EH (cell line): ENCODE measurements around the gene DDX25.
"Not testable (repeated sequence)": the region's sequence is repeated elsewhere in the genome, so short reads cannot be mapped to it uniquely, and the experiment has no call there.

ENCODE experiments used
- DNase-seq: peaks from one replicate; pipeline ENCODE4 v3.0.0-alpha.2; 2015; ENCODE audit warnings: low read depth

Gene DDX25

DNA sequence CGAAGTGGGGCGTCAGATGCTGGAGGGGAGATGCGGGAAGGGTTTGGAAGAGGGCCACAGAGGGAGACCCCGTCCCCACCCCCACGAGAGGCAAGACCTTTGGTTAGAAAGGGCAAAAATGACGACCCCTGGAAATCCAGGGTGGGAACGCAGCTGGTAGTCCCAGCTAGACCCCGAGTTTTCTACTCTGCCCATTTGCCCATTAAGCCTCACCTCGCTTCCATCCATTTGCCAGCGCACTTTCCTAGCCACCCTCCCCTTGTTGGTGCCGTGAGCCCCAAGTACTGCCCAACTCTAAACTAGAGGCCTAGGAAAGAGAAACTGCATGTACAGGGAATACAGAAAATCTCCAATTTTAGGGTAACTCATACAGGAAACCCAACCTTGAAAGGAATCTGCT is 370 bp downstream of the DDX25 start:
- DNase-seq, result no peak

DNA sequence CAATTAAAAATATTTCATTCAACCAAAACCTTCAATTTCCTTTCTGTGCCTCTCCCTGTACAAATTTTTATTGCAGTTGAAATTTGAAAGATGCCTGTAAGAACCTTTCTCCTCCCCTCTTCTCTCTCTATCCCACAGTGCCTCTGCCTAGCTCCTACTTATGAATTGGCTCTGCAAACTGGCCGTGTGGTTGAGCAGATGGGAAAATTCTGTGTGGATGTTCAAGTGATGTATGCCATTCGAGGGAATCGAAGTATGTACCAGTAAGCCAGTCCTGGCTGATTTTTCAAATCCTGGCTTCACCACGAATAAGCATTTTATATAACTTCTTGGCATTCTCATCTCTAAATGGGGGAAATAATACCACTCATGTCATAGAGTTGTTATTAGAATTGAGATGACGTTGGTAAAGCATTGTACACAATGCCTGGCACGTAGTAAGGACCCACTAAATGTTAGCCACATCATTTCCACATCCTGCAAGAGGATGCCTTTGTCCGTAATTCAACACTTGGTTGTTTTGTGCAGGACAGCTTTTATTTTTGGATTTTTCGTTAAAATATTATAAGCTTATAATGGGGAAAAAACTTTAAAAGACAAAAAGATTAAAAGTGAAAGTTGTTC is 6.0 kb downstream of the DDX25 start:
- no peak for DNase-seq

DNA sequence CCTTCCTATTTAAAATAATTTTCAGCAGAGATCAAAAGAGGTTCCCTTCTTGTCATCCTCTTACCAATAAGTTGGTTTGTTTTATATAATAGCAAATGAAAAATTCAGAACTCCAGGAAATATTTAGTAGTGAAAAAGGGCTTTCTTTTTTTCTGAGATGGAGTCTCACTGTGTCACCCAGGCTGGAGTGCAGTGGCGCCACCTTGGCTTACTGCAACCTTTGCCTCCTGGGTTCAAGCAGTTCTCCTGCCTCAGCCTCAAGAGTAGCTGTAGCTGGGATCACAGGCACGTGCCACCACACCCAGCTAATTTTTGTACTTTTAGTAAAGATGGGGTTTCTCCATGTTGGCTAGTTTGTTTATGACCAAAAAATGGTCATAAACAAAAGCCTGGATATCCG is 10.3 kb downstream of the DDX25 start:
- DNase-seq, result not testable (repeated sequence)

- no peak for DNase-seq
Observed at GRCh38 chr11:125916683-125917347, 12.5 kb downstream of the DDX25 start.

DNA sequence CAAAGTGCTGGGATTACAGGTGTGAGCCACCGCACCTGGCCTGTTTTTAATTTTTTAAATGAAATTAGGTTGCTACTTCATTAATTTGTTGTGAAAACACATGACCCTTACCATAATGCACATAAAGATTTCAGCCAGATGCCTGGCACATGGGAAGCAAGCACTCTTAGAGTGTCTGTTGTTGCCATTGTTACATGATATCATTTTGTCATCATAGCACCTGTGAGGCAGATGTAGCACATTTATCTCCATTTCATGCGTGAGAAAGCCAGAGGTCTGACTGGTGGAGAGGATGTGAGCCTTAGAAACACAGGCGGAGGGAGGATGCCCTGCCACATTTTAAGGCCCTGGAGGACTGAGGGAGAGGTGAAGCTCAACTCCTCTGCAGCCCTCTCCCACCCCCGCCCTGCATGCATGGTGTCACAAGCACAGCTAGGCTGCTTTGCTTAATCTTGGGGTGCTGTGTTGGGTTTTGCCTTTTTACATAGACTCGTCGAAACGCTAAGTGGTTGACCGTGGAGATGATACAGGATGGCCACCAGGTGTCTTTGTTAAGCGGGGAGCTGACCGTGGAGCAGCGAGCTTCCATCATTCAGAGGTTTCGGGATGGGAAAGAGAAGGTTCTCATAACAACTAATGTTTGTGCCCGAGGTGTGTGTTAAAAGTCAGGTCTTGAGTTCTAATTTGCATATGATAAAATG is 14.0 kb downstream of the DDX25 start:
- DNase-seq, result no peak

GRCh38 chr11:125921042-125921441 is 16.7 kb downstream of the DDX25 start:
- no peak for DNase-seq

- no peak for DNase-seq
Observed at GRCh38 chr11:125922156-125922555, 17.8 kb downstream of the DDX25 start.

DNA sequence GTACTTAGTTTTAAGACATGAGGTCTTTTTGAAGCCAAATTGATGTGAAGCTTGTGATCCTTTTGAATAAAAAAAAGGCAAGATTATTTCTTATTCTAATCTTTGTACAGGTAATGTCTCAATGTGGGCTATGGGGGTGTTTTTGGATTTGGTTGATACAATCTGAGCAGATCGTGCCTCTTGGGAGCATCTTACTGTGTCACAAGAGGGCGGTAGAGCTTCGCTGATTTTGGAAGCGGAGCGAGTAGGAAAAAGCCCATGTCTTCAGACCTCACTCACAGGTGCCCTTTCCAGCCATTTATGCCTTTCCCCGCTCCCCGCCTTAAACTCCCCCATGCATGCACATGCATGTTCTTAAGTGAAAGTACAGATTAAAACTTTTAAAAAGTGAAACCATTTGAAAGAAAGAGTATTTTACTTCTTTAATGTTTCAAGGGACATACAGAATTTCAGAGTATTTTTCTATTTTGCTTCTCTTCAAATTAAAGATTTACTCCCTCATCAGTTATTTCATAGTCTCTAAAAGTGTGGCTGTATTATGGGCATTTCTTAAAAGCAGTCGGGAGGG is 18.8 kb downstream of the DDX25 start:
- DNase-seq, result peak; percentile 70

GRCh38 chr11:125923633-125924032 is 19.3 kb downstream of the DDX25 start:
- DNase-seq, result no peak

- no peak for DNase-seq
Observed at GRCh38 chr11:125924384-125925007, 20.2 kb downstream of the DDX25 start.

GRCh38 chr11:125925247-125925740 is 21.0 kb downstream of the DDX25 start:
- DNase-seq, result no peak

GRCh38 chr11:125925804-125926203 is 21.5 kb downstream of the DDX25 start:
- no peak for DNase-seq

GRCh38 chr11:125926682-125927081 is 22.4 kb downstream of the DDX25 start:
- no peak for DNase-seq

- DNase-seq, result no peak
Observed at GRCh38 chr11:125929445-125930075, 25.3 kb downstream of the DDX25 start.

GRCh38 chr11:125930076-125930450 is 25.8 kb downstream of the DDX25 start:
- DNase-seq, result no peak

DNA sequence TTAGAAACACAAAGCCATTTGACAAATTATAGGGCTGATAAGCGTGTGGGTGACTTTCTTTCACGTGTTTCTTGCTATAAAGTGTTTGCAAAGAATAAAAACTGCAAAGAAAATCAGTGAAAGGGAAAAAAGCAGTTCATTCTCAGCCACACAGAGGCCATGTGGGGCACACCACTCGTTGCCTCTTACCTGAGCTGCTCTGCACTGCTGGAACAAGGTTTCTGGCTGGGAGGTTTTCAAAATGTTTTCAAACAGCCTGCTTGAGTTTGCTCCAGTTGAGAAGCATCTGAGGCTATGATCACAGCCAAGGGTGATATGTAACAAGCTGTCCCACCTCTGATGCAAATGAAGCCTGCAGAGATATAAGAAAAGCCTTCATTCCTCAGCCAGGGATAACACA is 26.8 kb downstream of the DDX25 start:
- no peak for DNase-seq

GRCh38 chr11:125931668-125932067 is 27.4 kb downstream of the DDX25 start:
- no peak for DNase-seq

- DNase-seq, result no peak
Observed at GRCh38 chr11:125932301-125932700, 28.0 kb downstream of the DDX25 start.

GRCh38 chr11:125933030-125933813 is 28.9 kb downstream of the DDX25 start:
- no peak for DNase-seq

DNA sequence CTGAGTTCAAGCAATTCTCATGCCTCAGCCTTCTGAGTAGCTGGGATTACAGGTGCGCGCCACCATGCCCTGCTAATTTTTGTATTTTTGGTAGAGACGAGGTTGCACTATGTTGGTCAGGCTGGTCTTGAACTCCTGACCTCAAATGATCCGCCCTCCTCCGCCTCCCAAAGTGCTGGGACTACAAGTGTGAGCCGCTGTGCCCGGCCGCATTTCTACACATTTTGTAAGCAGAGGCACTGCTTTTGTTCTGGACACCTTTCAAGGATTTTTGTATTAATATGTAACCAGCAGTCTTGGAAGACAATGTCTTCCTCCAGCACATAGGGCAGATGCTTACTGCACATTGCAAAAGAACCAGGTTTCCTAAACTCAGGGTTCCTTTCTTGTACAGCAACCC is 30.2 kb downstream of the DDX25 start:
- no peak for DNase-seq

DNA sequence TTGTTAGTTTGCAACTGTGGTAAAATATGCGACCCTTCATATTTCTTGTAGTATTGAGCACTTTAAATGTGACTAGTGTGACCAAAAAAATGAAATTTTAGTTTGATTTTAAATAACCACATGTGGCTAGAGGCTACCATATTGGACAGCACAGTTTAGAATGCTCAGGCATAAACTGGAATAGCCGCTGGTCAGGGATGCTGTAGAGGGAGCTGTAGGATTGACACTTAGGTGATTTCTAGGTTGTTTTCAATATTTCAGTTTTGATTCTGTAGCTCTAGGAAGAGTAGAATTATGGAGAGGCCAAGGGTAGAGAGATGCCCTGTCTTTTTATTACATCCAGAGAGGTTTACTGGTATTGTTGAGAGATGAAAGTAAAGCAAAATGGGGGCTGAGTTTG is 30.7 kb downstream of the DDX25 start:
- no peak for DNase-seq
